GM23248 (cell line): ENCODE results near the gene PPP2R5A.

ENCODE experiments used
- EZH2 ChIP-seq: fragments of 200-600 bp; sonication (generic); IDR thresholded peaks from 2 replicates; pipeline ENCODE4 v1.6.1; 2018; ENCODE audit warnings: antibody characterized with exemption, mild to moderate bottlenecking; ENCODE audit not compliant: insufficient read depth, poor library complexity, severe bottlenecking
- EZH2phosphoT487 ChIP-seq: fragments of 200-600 bp; sonication (generic); IDR thresholded peaks from 2 replicates; pipeline ENCODE4 v1.6.1; 2018; ENCODE audit warnings: antibody characterized with exemption, moderate library complexity, mild to moderate bottlenecking, low read depth; ENCODE audit not compliant: insufficient read depth

DNA sequence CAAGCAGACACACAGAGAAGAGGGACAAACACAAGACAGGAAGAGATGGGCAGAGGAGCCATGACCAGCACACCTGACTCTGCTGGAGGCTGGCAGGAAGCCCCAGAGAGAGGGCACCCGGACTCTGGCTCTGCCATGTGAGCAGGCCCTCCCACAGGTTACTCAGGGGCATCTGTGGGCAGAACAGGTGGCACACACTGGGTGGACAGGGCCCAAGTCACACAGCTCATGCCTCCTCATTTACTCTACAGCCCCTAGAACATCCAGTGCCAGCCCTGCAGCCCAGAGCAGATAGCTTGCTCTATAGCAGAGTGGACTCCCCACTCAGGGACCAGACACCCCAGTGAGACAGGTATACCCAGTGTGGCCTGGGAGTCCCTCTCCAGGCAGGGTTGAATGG lies 100.8 kb downstream of the PPP2R5A start:
- TF ChIP-seq EZH2 (no peak), EZH2phosphoT487 (no peak)
